ENCODE data around the gene SBF2. TPM values are rescaled to one million over a fixed set of nuclear protein-coding genes. Genes with fewer than 3 reads are reported as not detected.

SBF2 gene
- total and polyA plus RNA-seq, 2 of the 13 experiments (the other 11 are each of a cell fraction or from before 2014, with no cell fraction given), result 24.0 to 45.8 TPM

- TF ChIP-seq ZNF691 (CRISPR knock-in tag; IDR thresholded peaks at IDR 0.05; ENCODE audit: borderline replicate concordance, low read depth), result peak; percentile 68
- TF ChIP-seq ZNF367 (CRISPR knock-in tag; IDR thresholded peaks at IDR 0.05; ENCODE audit: borderline replicate concordance), result no peak; the same call in 1 of the 2 replicates
- TF ChIP-seq ZNF792 (CRISPR knock-in tag; IDR thresholded peaks at IDR 0.05), result no peak
- TF ChIP-seq TMF1 (CRISPR knock-in tag; IDR thresholded peaks at IDR 0.05; ENCODE audit: low read depth), result no peak
- 0 out of 2 replicates have a peak, but pooled peaks have one; percentile 40 for TF ChIP-seq NAIF1 (CRISPR knock-in tag; IDR thresholded peaks at IDR 0.05; ENCODE audit: borderline replicate concordance)
- peak; percentile 48; the same call in 1 of the 2 replicates for TF ChIP-seq THAP11 (CRISPR knock-in tag; IDR thresholded peaks at IDR 0.05)
- no peak for TF ChIP-seq ZNF768 (CRISPR knock-in tag; IDR thresholded peaks at IDR 0.05)
- peak; percentile 71; the same call in 1 of the 2 replicates for TF ChIP-seq IRF9 (CRISPR knock-in tag; IDR thresholded peaks at IDR 0.05; ENCODE audit: borderline replicate concordance)
- TF ChIP-seq SNAPC4 (CRISPR knock-in tag; IDR thresholded peaks at IDR 0.05), result no peak
- peak; percentile 69 for TF ChIP-seq YEATS4 (CRISPR knock-in tag; IDR thresholded peaks at IDR 0.05; ENCODE audit: borderline replicate concordance)
- no peak for TF ChIP-seq PTBP1 (IDR thresholded peaks at IDR 0.05; ENCODE audit: low read depth, low read length, poor library complexity, severe bottlenecking)
- no peak for TF ChIP-seq HMG20B (CRISPR knock-in tag; conservative IDR thresholded peaks at IDR 0.05)
- TF ChIP-seq CREM (IDR thresholded peaks at IDR 0.05), result no peak
- no peak for TF ChIP-seq CREM (CRISPR knock-in tag; IDR thresholded peaks at IDR 0.05)
- peak; percentile 54; the same call in 1 of the 2 replicates for TF ChIP-seq SALL2 (CRISPR knock-in tag; IDR thresholded peaks at IDR 0.05)
- TF ChIP-seq ZNF441 (CRISPR knock-in tag; IDR thresholded peaks at IDR 0.05; ENCODE audit: borderline replicate concordance), result peak; percentile 38; the same call in 1 of the 2 replicates
- peak; percentile 50; the same call in 1 of the 2 replicates for TF ChIP-seq ZBTB14 (CRISPR knock-in tag; IDR thresholded peaks at IDR 0.05)
- 0 out of 2 replicates have a peak, but pooled peaks have one; percentile 30 for TF ChIP-seq ZC3H4 (CRISPR knock-in tag; IDR thresholded peaks at IDR 0.05; ENCODE audit: borderline replicate concordance)
- TF ChIP-seq ZBTB46 (CRISPR knock-in tag; IDR thresholded peaks at IDR 0.05; ENCODE audit: borderline replicate concordance), result no peak
These were observed 8.9 kb upstream of the SBF2 start (continued) for GRCh38 chr11:10302744-10303557.
